Middle frontal gyrus (tissue), 1 donor: ENCODE measurements around the gene MTSS2.
"Not testable (repeated sequence)": the region's sequence is repeated elsewhere in the genome, so short reads cannot be mapped to it uniquely, and the experiment has no call there.

Experiments
- DNase-seq: peaks from one replicate; pipeline ENCODE4 v3.0.0-alpha.2; 2015; ENCODE audit warnings: low spot score; ENCODE audit errors: extremely low spot score

MTSS2 gene

DNA sequence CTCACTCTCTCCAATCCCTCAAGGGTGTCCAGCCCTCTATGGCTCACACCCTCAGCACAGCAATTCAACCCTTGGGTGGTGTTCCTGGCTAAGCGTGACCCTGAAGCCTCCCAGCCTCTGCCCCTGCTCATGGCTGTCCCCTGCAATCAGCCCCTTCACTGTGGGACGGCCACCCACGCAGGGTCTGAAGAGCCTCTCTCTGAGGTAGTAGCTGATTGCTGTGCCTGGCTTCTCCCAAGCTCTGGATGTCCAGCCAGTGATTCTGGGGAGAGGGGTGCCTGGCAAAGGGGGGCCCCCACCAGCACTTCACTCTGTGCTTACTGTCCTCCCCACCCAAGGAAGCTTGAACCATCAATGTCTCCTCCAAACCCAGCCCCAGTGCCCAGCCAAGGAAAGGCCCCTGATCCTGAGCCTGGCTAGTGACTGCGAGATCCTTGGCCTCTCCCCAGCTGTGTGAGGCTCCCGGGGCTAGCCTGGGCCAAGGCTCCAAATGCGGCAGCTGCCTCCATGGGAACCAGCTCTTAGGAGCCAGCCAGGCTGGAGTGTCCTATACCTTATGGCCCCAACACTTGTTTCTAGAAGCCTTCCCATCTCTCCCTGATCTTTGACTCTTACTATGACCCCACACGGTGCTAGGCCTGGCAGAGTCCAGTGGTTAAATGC, 9.9 kb downstream of the MTSS2 start:
- no peak for DNase-seq

DNA sequence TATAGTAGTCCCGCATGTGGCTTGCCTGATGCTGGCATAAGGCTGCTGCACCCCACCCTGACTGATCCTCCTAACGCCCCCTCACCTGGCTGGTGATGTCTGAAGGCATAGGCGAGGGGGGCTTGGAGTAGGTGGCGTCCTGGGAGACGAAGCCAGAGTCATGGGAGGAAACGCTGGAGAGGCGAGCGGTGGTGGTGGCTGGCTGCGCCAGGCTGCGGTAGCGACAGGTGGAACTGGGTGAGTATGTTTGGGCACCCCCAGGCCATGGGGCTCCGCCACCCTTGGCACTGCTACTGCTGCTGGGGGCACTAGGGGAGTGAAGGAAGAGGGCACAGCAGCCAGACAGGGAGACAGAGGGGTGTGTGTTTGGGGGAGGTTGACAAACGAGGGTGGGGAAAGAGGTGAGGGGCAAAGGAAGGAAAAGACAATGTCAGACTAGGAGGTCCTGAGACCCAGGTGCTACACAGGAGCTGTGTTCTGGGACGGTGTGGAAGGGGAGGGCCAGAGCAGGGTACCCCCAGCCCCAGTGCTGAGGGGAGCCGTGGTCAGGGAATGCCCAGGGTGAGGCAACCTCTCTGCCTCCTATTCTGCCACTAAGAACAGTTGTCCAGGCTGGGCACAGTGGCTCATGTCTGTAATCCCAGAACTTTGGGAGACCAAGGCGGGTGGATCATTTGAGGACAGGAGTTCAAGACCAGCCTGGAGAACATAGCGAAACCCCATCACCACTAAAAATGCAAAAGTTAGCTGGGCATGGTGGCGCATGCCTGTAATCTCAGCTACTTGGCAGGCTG, 11.4 kb downstream of the MTSS2 start:
- no peak for DNase-seq

DNA sequence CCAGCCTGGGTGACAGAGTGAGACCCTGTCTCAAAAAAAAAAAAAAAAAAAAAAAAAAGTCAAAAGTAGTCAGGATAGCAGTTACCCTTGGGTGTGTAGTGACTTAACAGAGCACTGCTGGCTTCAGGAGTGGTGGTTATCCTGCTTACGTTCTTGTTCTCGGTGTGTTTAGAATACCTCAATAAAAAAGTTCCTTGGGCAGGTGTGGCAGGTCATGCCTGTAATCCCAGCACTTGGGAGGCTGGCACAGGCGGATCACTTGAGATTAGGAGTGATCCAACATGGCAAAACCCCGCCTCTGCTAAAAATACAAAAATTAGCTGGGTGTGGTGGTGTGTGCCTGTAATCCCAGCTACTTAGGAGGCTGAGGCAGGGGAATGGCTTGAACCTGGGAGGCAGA, 14.9 kb downstream of the MTSS2 start:
- not testable (repeated sequence) for DNase-seq

DNA sequence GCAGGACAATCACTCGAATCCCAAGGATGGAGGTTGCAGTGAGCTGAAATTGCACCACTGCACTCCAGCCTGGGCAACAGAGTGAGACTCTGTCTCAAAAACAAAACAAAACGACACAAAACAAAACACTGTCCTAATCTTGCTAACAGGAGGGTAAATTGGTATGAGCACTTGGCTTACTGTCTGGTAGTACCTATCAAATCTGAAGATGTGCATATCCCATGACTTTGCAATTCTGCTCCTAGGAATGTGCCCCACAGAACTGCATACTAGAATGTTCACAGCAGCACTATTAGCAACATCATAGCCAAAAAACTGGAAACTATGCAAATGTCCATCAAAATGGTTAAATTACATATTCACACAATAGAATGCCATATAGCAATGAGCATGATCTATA, 15.7 kb downstream of the MTSS2 start:
- DNase-seq: no peak

DNA sequence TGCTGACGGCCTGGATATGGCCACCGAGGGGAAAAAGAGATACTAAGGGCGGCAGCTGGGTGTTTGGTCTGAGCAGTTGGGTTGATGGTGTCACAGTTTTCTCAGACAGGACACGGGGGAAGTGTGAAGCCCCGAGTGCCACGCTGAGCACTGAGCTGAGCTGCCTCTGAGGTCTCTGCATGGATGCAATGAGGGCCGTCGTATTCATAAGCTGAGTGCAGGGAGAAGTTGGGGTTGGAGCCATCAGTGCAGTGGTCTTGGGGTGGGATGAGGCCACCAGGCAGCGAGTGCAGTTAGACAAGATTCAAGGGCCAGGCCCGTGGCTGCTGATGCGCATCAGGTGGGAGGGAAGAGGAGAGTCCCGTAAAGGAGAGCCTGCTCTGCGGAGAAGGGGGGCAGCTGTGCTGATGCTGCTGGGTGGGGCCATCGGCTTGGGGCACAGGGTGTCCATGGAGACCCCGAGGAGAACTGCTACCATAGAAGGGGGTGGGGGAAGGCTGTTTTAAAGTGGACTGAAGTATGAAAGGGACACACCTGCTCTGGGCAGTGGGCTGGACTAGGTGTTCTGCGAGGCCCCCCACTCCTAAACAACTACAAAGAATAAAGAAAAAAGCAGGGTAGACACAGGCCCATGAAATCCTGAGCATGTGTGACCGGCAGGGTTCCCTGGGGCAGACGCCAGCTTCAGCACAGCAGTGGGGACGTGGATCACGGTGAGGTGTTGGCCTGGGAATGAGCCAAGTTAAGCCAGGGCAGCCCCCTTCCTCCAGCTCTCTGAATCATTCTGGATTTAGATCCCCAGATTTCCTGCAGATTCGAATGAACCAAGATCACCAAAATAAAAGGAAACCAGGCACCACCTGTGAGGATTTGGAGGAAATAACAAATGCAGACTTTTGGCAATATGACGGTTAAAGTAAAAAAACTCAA, 19.8 kb downstream of the MTSS2 start:
- no peak for DNase-seq

DNA sequence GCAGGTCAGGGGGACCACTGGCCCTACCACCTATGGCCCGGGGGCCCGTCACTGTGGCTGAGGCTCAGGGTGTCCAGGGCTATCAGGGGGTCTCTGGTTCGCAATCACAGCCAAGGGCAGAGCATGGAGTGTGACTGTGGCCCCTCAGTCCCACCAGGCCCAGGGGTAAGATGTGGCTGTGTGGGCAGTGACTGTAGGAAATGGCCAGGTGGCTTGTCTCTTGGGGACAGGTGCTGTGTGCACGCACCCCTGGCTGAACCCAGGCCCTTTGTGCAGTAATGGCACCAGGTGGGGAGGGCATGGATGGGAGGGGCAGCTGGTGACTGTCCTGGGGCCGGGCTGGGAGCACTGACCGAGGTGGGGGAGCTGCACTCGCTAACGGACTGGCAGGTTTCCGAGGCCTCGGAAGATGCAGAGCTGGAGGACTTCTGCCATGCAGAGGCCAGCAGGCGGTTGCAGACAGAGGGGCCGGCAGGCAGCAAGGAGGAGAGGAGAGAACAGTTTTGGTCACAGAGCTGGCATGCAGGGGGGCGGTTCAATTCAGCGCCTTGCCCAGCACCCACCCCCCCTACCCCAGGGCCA, 20.6 kb downstream of the MTSS2 start:
- no peak for DNase-seq

DNA sequence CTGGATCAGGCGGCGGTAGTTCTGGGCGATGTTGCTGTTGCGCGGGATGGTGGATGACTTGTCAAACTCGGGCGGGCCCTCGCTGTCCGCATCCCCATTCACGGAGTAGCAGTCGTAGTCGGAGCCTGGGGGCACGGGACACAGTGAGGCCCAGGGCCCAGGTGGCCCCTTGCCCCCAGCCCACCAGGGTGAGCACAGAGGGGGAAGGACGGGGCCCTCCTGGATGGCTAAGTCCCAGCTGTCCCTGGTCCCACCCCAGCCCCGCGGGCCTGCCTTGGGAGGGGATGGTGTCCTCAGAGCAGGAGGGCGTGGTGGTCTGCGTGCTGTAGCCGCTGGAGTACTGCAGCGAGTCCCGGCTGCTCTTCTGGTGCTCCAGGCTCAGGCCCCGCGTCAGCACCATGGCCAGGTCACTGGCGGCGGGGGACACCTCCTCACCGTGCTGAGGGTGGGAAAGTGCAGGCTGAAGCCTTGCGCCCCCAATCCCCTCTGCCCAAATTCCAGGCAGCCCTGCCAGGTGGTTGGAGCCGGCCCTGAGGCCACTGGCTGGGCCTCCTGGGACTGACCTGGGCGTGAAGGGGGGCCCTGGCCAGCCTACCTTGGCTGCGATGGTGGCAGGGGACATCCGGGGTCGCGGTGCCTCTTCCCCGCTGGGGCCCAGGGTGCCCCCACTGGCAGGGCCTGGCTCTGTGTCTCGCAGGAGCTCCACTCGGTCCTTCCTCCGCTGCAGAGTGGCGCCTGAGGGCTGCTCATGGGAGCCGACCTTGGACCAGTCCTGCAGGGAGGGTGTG, 21.3 kb downstream of the MTSS2 start:
- DNase-seq: no peak

DNA sequence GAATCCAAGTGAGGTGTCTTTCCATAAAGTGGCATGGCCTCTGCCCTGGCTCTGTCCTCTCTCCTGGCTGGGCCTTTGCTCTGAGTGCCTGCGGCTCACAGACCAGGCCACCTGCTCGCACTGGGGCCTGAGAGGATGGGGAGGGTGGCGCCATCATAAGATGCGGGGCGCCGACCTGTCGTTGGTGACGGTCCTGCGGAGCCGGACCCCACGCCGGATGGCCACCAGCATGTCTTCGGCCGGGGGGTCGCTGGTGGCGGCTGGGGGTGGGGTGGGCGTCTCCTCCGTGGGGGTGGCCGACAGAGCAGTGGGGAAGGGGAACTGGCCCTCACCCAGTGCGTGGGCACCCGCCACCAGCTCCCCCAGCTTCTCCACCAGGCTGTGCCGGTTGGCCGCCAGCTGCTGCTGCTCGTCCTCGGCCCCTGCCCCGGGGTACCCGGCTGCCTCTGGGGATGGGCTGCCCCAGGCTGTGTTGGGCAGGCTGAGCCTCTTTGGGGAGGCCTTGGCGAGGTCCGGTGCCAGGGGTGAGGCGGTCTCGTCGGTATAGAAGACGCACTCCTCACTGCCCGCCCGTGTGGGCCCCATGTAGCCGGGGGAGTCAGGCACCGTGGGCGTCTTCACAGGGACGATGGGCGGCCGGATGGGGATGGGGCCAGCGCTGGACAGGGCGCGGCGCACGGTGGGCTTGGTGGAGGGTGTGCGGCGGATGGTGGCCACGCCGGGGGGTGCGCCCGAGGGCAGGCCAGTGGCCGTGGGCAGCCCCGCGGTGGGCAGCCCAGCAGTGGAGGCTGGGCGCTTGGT, 22.1 kb downstream of the MTSS2 start:
- DNase-seq: no peak

DNA sequence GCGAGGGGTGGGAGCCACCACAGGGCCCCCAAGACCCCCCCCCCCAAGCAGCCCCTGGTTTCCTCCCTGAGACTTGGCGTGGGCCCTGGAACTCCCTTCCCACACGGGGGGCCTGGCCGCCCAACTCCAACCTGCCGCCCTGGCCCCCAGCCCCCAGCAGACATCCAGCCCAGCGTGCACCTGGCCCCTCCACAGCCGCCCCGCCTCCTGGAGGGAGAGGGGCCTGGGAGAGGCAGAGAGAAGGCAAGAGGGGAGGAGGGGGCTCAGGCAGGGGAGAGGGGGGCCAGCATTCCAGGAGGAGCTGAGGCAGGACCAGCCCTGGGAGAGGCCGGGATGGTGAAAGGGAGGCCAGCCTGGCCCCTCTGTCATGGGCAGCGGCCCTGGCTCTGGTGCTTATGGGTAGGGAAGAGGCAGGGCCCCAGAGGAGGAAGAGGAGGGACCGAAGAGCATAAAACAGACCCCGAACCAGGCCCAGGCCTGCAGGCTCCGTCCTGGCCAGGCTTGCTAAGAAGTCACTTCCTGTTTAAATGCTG, 22.8 kb downstream of the MTSS2 start:
- DNase-seq: no peak

DNA sequence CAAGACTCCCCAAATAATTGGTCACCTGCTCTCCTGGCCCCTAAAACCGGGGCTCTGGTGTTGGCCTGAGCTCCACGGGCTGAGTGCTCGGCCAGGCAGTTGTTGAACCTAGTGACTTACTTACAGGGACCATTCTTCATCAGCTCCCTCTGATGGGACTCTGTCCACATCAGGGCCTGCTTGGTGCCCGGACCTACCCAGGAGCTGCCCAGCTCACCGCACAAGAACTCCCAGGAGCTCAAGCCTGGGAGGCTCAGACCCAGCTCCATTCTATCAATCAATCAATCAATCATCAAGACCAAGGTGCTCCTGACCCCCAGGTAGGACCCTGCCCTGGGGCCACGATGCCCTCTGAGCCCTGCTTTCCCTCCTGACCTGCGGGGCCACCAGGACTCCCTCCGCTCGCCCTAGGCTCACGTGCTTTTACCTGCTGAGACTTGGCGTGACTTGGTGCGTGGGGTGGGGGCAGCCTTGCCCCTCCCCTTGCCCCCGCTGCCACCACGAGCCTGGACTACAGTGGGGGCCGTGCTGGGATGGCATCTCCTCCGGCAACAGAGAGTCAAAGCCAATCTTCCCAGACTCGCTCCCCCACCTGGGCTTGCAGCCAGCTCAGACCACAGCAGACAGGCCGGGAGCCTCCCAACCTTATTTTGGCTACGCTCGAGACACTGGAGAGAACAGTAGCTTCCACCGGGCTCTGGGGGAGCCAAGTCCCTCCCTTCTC, 23.8 kb downstream of the MTSS2 start:
- DNase-seq: no peak

DNA sequence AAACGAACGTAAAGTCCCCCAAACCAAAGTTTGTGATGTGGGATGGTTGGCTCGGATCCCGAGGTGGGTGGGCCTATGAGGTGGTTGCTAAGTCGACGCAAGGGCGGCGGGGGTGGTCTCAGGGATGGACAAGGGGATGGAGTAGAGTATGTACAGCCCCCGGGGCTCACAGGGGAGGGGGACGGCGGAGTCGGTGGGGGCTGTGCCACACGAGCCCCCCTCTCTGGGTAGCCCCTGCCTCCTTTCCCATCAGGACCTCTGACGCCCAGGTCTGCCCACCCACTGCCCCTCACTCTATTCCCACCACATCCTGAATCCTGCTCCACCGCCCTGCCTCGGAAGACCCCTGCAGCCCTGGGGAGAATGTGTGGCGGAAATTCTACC, 24.3 kb downstream of the MTSS2 start:
- no peak for DNase-seq

DNA sequence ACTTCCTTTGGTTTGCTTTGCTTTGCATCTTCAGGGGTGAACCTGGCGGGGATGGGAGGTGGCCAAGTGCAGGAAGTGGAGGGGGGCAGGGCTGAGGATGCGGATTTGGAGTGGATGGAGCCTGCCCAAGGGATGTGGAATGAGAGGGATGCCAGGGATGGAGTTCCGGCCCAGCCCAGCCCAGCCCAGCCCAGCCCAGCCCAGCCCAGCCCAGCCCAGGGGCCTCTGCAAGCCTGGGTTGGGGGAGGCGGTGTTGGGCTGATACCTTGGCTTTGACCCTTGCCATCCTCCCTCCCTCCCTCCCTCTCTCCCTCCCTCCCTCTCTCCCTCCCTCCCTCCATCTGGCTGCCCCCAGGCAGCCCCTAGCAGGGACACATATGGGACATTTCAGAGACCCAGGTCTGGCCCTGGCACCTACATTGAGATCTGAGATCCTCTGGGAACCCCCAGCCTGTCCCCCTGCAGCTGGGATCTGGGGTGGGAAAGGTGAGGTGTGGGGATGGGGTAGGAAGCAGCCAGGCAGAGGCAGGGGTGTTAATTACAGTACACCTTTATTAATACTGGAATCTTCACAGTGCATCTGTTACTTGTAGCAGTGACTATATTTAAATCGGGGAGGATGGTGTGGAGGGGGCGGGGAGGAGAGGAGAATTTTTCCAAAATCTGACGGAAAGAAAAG, 25.0 kb downstream of the MTSS2 start:
- no peak for DNase-seq

DNA sequence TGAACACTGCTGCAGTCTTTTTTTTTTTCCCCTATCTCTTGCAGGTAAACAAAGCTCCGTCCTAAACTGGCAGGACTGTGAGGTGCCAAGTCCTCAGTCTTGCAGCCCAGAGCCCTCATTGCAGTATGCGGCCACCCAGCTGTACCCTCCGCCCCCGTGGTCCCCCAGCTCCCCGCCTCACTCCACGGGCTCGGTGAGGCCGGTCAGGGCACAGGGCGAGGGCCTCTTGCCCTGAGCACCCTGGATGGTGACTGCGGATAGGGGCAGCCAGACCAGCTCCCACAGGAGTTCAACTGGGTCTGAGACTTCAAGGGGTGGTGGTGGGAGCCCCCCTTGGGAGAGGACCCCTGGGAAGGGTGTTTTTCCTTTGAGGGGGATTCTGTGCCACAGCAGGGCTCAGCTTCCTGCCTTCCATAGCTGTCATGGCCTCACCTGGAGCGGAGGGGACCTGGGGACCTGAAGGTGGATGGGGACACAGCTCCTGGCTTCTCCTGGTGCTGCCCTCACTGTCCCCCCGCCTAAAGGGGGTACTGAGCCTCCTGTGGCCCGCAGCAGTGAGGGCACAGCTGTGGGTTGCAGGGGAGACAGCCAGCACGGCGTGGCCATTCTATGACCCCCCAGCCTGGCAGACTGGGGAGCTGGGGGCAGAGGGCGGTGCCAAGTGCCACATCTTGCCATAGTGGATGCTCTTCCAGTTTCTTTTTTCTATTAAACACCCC, 25.7 kb downstream of the MTSS2 start:
- no peak for DNase-seq

DNA sequence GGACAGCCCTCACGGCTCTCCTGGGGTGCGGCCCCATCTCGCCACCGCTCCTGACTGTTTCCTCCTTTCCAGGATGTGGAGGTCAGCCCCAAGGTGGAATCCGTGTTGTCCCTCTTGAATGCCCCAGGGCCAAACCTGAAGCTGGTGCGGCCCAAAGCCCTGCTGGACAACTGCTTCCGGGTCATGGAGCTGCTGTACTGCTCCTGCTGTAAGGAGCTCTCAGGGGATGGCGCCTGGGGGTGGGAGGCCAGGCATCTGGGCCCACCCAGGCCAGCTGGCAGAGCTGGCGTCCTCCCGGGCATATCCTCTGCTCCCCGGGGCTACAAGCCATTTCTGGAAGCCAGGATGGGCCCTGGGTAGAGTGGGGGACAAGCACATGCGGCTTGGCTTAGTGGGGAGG, 26.3 kb downstream of the MTSS2 start:
- DNase-seq: no peak

DNA sequence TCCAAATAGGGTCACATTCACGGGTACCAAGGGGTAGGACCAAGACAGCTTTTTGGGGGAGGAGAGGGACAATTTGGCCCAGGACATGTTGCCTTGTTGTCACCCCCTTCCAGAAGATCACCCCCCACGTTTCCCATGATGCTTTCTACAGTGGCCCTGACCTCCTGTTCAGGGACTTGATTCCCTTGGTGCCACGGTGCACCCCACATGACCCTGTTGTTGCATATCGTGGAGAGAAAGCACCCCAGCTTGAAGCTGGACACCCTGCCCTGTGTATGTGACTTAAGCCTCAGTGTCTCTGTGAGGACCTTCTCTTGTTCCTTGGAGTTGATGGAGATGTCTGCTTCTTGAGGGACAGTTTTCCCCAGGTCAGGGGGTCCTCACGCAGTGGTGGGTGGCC, 26.9 kb downstream of the MTSS2 start:
- DNase-seq: no peak

DNA sequence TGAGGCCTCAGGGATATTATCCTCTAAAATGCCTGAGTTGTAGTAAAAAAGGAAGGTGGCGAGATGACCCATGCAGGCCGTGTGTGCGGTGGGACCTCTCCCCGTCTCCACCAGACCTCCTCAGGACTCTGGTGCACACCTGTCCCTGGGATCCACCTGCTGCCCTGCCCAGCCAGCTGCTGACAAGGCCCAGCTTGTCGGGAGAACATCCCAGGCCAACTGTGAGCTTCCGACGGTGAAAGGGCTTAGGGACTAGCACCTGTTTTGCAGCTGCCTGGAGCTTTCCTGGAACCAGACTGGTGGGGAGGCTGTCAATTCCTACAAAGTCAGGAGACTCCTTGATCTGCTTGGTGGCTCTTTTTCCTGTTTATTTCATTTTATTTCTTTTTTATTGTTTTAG, 27.9 kb downstream of the MTSS2 start:
- DNase-seq: no peak

DNA sequence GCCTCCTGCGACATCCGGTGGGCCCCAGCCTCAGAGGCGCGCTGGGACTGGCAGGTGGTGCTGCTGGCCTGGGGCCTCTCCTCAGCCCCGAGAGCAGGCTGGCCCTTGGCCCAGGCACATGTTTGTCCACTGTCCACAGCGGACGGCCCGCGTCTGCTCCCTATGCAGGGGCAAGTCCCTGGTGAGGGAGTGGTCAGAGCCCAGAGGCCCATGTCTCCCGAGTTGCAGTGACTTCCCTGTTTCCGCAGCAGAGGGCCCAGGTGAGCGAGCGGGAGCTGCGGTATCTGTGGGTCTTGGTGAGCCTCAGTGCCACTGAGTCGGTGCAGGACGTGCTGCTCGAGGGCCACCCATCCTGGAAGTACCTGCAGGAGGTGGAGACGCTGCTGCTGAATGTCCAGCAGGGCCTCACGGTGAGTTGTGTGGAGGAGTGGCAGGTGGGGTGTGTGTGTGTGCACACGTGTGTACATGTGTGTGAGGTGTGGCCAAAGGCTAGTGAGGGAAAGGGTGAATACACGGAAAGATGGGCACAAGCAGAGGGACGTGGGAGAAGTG, 29.1 kb downstream of the MTSS2 start:
- DNase-seq: no peak
